ENCODE measurements around the gene EMP2. TPM values are rescaled to one million over a fixed set of nuclear protein-coding genes. Genes with fewer than 3 reads are reported as not detected.

The EMP2 gene
- total and polyA plus RNA-seq, 2 donors (not counting 1 experiment from before 2014, with no cell fraction given) = 22.5 to 36.8 TPM

DNA sequence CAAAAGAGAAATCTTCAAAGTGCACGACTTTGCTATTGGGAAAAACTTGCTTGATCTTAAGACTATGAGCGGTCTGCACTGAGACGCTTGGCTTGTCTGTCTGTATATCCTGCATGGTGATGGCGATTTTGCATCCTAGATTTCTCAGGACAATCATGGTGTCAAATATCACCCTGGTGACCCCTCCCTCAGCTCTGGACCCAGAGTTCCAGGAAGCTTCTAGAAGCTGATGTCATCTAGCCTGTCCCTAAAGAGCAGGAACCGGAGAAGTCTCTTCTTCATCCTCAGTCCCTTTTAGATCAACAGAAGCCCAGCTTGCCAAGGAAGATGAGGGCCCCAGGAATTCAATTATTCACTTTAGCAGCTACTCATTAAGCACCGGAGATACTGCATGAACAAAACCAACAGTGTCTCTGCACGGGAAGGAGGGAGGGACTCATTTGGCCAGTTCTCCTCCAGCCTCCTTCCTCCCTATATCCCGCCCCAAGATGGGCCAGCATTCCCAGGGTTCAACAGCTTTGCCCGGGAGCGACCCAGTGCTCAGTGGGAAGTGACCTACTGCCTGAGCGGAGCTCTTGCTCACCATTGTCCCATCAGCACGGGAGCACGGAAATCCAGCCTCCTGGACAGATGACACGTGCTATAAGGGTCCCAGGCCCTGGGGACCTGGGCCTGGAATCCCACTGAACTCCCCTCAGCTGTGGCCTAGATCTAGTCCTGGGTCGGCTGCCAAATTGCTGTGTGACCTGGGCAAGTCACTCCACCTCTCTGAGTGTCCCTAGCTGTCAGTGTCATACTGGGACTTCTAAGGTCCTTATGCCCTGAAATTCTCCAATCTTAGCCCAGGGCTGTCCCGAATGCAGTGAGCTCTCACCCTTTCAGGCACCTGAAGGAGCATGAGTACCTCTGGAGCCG is 3.8 kb downstream of the EMP2 start:
- Histone ChIP-seq H3K27ac (ENCODE audit: insufficient read depth, low read length) (no peak overlapping the region), H3K79me2 (ENCODE audit: control insufficient read depth, insufficient read depth, low read length) (peaks cover 32% of the 10 kb centered on the region)

DNA sequence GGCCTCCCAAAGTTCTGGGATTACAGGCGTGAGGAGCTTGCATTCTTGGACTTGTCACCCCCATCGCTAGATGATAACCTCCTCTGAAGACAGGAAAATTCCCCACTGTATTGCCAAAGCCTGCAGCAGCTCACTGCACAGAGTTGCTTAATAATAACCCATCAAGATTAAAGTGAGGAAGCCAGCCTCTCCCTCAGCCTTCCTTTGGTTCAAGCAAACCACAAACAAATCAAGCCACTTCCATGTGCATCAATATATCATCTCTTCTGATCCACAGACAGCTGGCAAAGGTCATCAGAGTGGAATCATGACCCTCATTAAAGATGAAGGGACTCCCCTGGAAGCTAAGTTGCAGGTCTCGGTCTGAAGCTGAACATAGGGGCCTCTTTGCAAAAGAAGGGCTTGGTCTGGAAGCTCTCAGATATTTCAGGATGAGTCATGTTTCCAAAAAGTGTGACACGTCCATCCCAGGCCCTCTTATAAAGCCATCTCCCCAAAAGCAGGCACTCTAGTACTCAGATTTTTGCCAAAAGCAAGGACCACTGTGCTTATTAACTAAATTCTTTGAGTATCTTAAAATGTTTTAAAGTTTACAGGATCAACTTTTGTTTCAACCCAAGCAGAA is 4.8 kb downstream of the EMP2 start:
- H3K4me1 ChIP-seq (ENCODE audit: control insufficient read depth, extremely low read depth, insufficient read depth, low read length) = peaks cover 31% of the 10 kb centered on the region
- no peaks in the 10 kb centered on the region for H3K9me3 ChIP-seq (ENCODE audit: control insufficient read depth, insufficient read depth, low read depth, low read length)
- DNase-seq (ENCODE audit: low read depth in 2 of 2) = peak in 1 of 2 donors; percentile 34
- H3K27ac ChIP-seq (ENCODE audit: insufficient read depth, low read length) = no peak overlapping the region
- H4K20me1 ChIP-seq (ENCODE audit: control insufficient read depth, extremely low read depth, insufficient read depth, low read length) = no peaks in the 10 kb centered on the region
- H3K27me3 ChIP-seq (ENCODE audit: control insufficient read depth, insufficient read depth, low read length) = no peaks in the 10 kb centered on the region
- H3K4me3 ChIP-seq (replicated peaks in 1 of 4; ENCODE audit: control extremely low read depth in 1 of 4, insufficient read depth in 1 of 4, low read depth in 3 of 4, low read length in 4 of 4) = no peak overlapping the region
- H3K79me2 ChIP-seq (ENCODE audit: control insufficient read depth, insufficient read depth, low read length) = peaks cover 32% of the 10 kb centered on the region
- no peaks in the 10 kb centered on the region for H3K36me3 ChIP-seq (ENCODE audit: control insufficient read depth, insufficient read depth, low read length)
- TF ChIP-seq, protein P1, sequence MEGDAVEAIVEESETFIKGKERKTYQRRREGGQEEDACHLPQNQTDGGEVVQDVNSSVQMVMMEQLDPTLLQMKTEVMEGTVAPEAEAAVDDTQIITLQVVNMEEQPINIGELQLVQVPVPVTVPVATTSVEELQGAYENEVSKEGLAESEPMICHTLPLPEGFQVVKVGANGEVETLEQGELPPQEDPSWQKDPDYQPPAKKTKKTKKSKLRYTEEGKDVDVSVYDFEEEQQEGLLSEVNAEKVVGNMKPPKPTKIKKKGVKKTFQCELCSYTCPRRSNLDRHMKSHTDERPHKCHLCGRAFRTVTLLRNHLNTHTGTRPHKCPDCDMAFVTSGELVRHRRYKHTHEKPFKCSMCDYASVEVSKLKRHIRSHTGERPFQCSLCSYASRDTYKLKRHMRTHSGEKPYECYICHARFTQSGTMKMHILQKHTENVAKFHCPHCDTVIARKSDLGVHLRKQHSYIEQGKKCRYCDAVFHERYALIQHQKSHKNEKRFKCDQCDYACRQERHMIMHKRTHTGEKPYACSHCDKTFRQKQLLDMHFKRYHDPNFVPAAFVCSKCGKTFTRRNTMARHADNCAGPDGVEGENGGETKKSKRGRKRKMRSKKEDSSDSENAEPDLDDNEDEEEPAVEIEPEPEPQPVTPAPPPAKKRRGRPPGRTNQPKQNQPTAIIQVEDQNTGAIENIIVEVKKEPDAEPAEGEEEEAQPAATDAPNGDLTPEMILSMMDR (conservative IDR thresholded peaks at IDR 0.05 in 1 of 2, IDR thresholded peaks at IDR 0.05 in 1 of 2; ENCODE audit: low read depth in 1 of 2, low read length in 2 of 2) = no peak
- no peak for TF ChIP-seq EZH2 (IDR thresholded peaks at IDR 0.05; ENCODE audit: low read length, missing control alignments)
- no peak overlapping the region for H3K9ac ChIP-seq (ENCODE audit: insufficient read depth, low read length)
- H2AFZ ChIP-seq (ENCODE audit: low read length) = no peak overlapping the region
- H3K4me2 ChIP-seq (ENCODE audit: extremely low read depth, insufficient read depth, low read length) = no peak overlapping the region

More for the DNA sequence above, 3.8 kb downstream of the EMP2 start:
- Histone ChIP-seq H3K9ac (ENCODE audit: insufficient read depth, low read length) (no peak overlapping the region), H3K4me2 (ENCODE audit: extremely low read depth, insufficient read depth, low read length) (no peak overlapping the region), H2AFZ (ENCODE audit: low read length) (no peak overlapping the region), H4K20me1 (ENCODE audit: control insufficient read depth, extremely low read depth, insufficient read depth, low read length) (no peaks in the 10 kb centered on the region), H3K9me3 (ENCODE audit: control insufficient read depth, insufficient read depth, low read depth, low read length) (no peaks in the 10 kb centered on the region), H3K4me1 (ENCODE audit: control insufficient read depth, extremely low read depth, insufficient read depth, low read length) (peaks cover 33% of the 10 kb centered on the region), H3K27me3 (ENCODE audit: control insufficient read depth, insufficient read depth, low read length) (no peaks in the 10 kb centered on the region), H3K36me3 (ENCODE audit: control insufficient read depth, insufficient read depth, low read length) (no peaks in the 10 kb centered on the region), H3K4me3 (replicated peaks in 1 of 4; ENCODE audit: control extremely low read depth in 1 of 4, insufficient read depth in 1 of 4, low read depth in 3 of 4, low read length in 4 of 4) (no peak overlapping the region)
- TF ChIP-seq, protein P1 (conservative IDR thresholded peaks at IDR 0.05 in 1 of 2, IDR thresholded peaks at IDR 0.05 in 1 of 2; ENCODE audit: low read depth in 1 of 2, low read length in 2 of 2) = no peak
- no peak for TF ChIP-seq EZH2 (IDR thresholded peaks at IDR 0.05; ENCODE audit: low read length, missing control alignments)
- DNase-seq (ENCODE audit: low read depth in 2 of 2) = peak in 1 of 2 donors; percentile 28

DNA sequence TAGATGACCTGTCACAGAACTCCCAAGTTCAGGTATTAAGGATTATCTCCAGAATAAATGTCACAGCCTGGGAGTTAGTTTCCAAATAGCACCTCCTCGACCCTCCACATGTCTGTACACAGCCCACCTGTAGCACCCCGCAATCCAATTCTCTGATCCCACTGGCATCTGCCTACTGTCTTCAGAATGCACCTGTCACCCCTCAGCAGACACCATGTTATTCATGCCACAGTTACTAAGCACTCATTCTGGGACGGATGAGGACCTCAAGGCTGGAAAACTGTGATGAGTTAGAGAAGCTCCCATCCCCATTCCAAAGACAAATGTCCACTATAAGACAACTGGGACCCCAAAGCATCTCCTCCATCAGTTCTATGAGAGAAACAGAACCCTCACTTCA is 7.8 kb downstream of the EMP2 start:
- Histone ChIP-seq H3K27ac (ENCODE audit: insufficient read depth, low read length) (no peak overlapping the region), H3K9me3 (ENCODE audit: control insufficient read depth, insufficient read depth, low read depth, low read length) (no peaks in the 10 kb centered on the region), H2AFZ (ENCODE audit: low read length) (no peak overlapping the region), H3K79me2 (ENCODE audit: control insufficient read depth, insufficient read depth, low read length) (peaks cover 13% of the 10 kb centered on the region), H3K4me3 (replicated peaks in 1 of 4; ENCODE audit: control extremely low read depth in 1 of 4, insufficient read depth in 1 of 4, low read depth in 3 of 4, low read length in 4 of 4) (no peak overlapping the region), H3K27me3 (ENCODE audit: control insufficient read depth, insufficient read depth, low read length) (no peaks in the 10 kb centered on the region), H3K4me1 (ENCODE audit: control insufficient read depth, extremely low read depth, insufficient read depth, low read length) (peaks cover 23% of the 10 kb centered on the region), H3K4me2 (ENCODE audit: extremely low read depth, insufficient read depth, low read length) (no peak overlapping the region), H3K9ac (ENCODE audit: insufficient read depth, low read length) (no peak overlapping the region), H4K20me1 (ENCODE audit: control insufficient read depth, extremely low read depth, insufficient read depth, low read length) (no peaks in the 10 kb centered on the region), H3K36me3 (ENCODE audit: control insufficient read depth, insufficient read depth, low read length) (no peaks in the 10 kb centered on the region)
- no peak for DNase-seq (ENCODE audit: low read depth in 2 of 2)
- TF ChIP-seq, protein P1 (conservative IDR thresholded peaks at IDR 0.05 in 1 of 2, IDR thresholded peaks at IDR 0.05 in 1 of 2; ENCODE audit: low read depth in 1 of 2, low read length in 2 of 2) = no peak
- TF ChIP-seq EZH2 (IDR thresholded peaks at IDR 0.05; ENCODE audit: low read length, missing control alignments) = no peak

Data from fibroblast of lung (primary cell).